Gastrocnemius medialis (tissue), 4 donors: Measurements from ENCODE around the gene MAPKAPK5. TPM values are rescaled to one million over a fixed set of nuclear protein-coding genes. Genes with fewer than 3 reads are reported as not detected.
"Not testable (repeated sequence)": the region's sequence is repeated elsewhere in the genome, so short reads cannot be mapped to it uniquely, and the experiment has no call there.

Experiments used
- ATAC-seq, 2 donors: fragments of 150-250 bp; one replicate each; pipeline ENCODE4 v1.9.1; 2016
- DNase-seq, 2 donors: peaks; one replicate each; pipeline ENCODE4 v3.0.0-alpha.2; 2019
- H3K27ac ChIP-seq, 4 donors: fragments of 200-600 bp; sonication (generic); 1 replicate in 1 of 4; 2 replicates in 3 of 4; pipeline ENCODE4 v1.5.1; 2016 to 2018; ENCODE audit warnings: mild to moderate bottlenecking in 2 of 4, moderate library complexity in 1 of 4
- H3K27me3 ChIP-seq, 3 donors: fragments of 200-600 bp; sonication (generic) in 2 of 3; 1 replicate in 1 of 3; 2 replicates in 2 of 3; pipeline versions ENCODE4 v1.5.1 to v1.6.0; 2016 to 2019; ENCODE audit warnings: mild to moderate bottlenecking in 1 of 3, moderate library complexity in 1 of 3
- H3K36me3 ChIP-seq, 2 donors: fragments of 200-600 bp; sonication (generic) in 1 of 2; one replicate each; pipeline ENCODE4 v1.5.1; 2017 to 2018
- H3K4me1 ChIP-seq, 2 donors: fragments of 200-600 bp; sonication (generic) in 1 of 2; one replicate each; pipeline ENCODE4 v1.5.1; 2016 to 2017; ENCODE audit warnings: mild to moderate bottlenecking in 2 of 2
- H3K4me3 ChIP-seq, 4 donors: fragments of 200-600 bp; sonication (generic) in 3 of 4; 1 replicate in 1 of 4; 2 replicates in 3 of 4; pipeline ENCODE4 v1.5.1; 2016 to 2019; ENCODE audit warnings: mild to moderate bottlenecking in 2 of 4
- H3K9me3 ChIP-seq, 3 donors: fragments of 200-600 bp; sonication (generic) in 2 of 3; 1 replicate in 1 of 3; 2 replicates in 2 of 3; pipeline ENCODE4 v1.5.1; 2016 to 2019
- POLR2A ChIP-seq, 2 donors: fragments of 450-650 bp; IDR thresholded peaks; one replicate each; pipeline ENCODE4 v1.6.1; 2017; ENCODE audit warnings: antibody characterized with exemption in 2 of 2, mild to moderate bottlenecking in 2 of 2, moderate library complexity in 2 of 2
- in situ Hi-C, 4 donors: fragments of 200-750 bp; cut with MboI; loops; one replicate each; pipeline versions ENCODE4 v1.15.0 to v1.8.0; 2017; ENCODE audit warnings: low sequenced_read_pairs in 4 of 4
- intact Hi-C: fragments of 100-400 bp; cut with DNase I; formaldehyde crosslinking; loops from one replicate; pipeline ENCODE4 v1.15.1; 2023; ENCODE audit warnings: low total_unique reads
- microRNA-seq, 2 donors: library from miRNA; unstranded; fragments of <30 nt; microRNA quantifications; one replicate each; pipeline ENCODE4, GENCODE V29; 2016; ENCODE audit warnings: borderline replicate concordance in 2 of 2
- total RNA-seq, 4 donors: library from RNA; depleted of rRNA; stranded (reverse); fragments of >200 nt; gene quantifications; one replicate each; pipeline versions ENCODE4 v1.1.0 to v1.2.3, GENCODE V29; 2016
- TF ChIP-seq, protein P1 (sequence below), 5 experiments: fragments of 450-650 bp in 3 of 5; fragments of 200-600 bp in 2 of 5; sonication (generic) in 2 of 5; IDR thresholded peaks in 4 of 5; conservative IDR thresholded peaks in 1 of 5; 1 replicate in 4 of 5; 2 replicates in 1 of 5; pipeline ENCODE4 v1.5.1; 2016 to 2019; ENCODE audit warnings: antibody characterized with exemption in 5 of 5, mild to moderate bottlenecking in 3 of 5, moderate library complexity in 3 of 5

The MAPKAPK5 gene
- total RNA-seq, 4 donors from 2014 or later: 32.3 to 57.8 (median 48.0) TPM

GRCh38 chr12:111942557-111942956 lies 100.5 kb downstream of the MAPKAPK5 start:
- TF ChIP-seq, protein P1, sequence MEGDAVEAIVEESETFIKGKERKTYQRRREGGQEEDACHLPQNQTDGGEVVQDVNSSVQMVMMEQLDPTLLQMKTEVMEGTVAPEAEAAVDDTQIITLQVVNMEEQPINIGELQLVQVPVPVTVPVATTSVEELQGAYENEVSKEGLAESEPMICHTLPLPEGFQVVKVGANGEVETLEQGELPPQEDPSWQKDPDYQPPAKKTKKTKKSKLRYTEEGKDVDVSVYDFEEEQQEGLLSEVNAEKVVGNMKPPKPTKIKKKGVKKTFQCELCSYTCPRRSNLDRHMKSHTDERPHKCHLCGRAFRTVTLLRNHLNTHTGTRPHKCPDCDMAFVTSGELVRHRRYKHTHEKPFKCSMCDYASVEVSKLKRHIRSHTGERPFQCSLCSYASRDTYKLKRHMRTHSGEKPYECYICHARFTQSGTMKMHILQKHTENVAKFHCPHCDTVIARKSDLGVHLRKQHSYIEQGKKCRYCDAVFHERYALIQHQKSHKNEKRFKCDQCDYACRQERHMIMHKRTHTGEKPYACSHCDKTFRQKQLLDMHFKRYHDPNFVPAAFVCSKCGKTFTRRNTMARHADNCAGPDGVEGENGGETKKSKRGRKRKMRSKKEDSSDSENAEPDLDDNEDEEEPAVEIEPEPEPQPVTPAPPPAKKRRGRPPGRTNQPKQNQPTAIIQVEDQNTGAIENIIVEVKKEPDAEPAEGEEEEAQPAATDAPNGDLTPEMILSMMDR (IDR thresholded peaks at IDR 0.05 in 4 of 5, conservative IDR thresholded peaks at IDR 0.05 in 1 of 5): no peak
- no peak for TF ChIP-seq POLR2A (IDR thresholded peaks at IDR 0.05)
- Histone ChIP-seq H3K9me3 (no peaks in the 10 kb centered on the region), H3K36me3 (no peaks in the 10 kb centered on the region), H3K27ac (no peak overlapping the region), H3K4me3 (no peak overlapping the region), H3K4me1 (peaks cover 9 to 13% of the 10 kb centered on the region in 2 donors), H3K27me3 (no peaks in the 10 kb centered on the region)
- ATAC-seq (no peak), DNase-seq (no peak)
- intact Hi-C loops: loop anchor here (10.0 kb wide), 1 partner anchor 162 kb away; the partner anchor contains the start of gene NAA25
- in situ Hi-C loops: loop anchor here in 1 of 4 donors (10.0 kb wide), 2 partner anchors 72 to 442 kb away; partner anchors contain the start of genes ERP29, HECTD4 and TMEM116

GRCh38 chr12:111943929-111944328 lies 101.9 kb downstream of the MAPKAPK5 start:
- in situ Hi-C loops: loop anchor here in 1 of 4 donors (10.0 kb wide), 2 partner anchors 71 to 441 kb away; partner anchors contain the start of genes ERP29, HECTD4 and TMEM116
- Histone ChIP-seq H3K36me3 (no peaks in the 10 kb centered on the region), H3K27ac (no peak overlapping the region), H3K4me3 (no peak overlapping the region), H3K9me3 (no peaks in the 10 kb centered on the region), H3K4me1 (peaks cover 0 to 2% of the 10 kb centered on the region in 2 donors), H3K27me3 (no peaks in the 10 kb centered on the region)
- intact Hi-C loops: loop anchor here (10.0 kb wide), 1 partner anchor 161 kb away; the partner anchor contains the start of gene NAA25
- no peak for TF ChIP-seq POLR2A (IDR thresholded peaks at IDR 0.05)
- TF ChIP-seq, protein P1 (IDR thresholded peaks at IDR 0.05 in 4 of 5, conservative IDR thresholded peaks at IDR 0.05 in 1 of 5): no peak
- DNase-seq: no peak
- ATAC-seq: no peak

GRCh38 chr12:111950961-111951676 lies 109.1 kb downstream of the MAPKAPK5 start:
- in situ Hi-C loops, H3K4me3 ChIP-seq, H3K4me1 ChIP-seq, H3K36me3 ChIP-seq, intact Hi-C loops, H3K9me3 ChIP-seq, H3K27ac ChIP-seq, H3K27me3 ChIP-seq, ATAC-seq, DNase-seq: not testable (repeated sequence)

Small RNA genes lying within 50 kb of the gene (microRNA-seq; reads per million reads assigned to microRNA genes)
- gene MIR6761: 0 to 1.7 reads per million in 2 donors

Other genes with a start within 250 kb of the MAPKAPK5 start
- 10 to 100 TPM; 20.4 to 28.1 (median 22.2) TPM for gene ATXN2, start 242.9 kb upstream of the MAPKAPK5 start, total RNA-seq
- 10 to 100 TPM; 25.2 to 38.5 (median 29.2) TPM for gene BRAP, start 156.3 kb upstream of the MAPKAPK5 start, total RNA-seq
- 10 to 100 TPM in 3 of 4 donors, 1 to 10 TPM in 1; 8.3 to 12.6 (median 11.7) TPM for gene ACAD10, start 156.2 kb upstream of the MAPKAPK5 start, total RNA-seq
- 100 to 1,000 TPM in 1 of 4 donors, 10 to 100 TPM in 3; 70.9 to 156 (median 89.9) TPM for gene ALDH2, start 75.3 kb upstream of the MAPKAPK5 start, total RNA-seq
- gene TMEM116, start 170.9 kb downstream of the MAPKAPK5 start, total RNA-seq: 1 to 10 TPM; 1.9 to 8.5 (median 4.3) TPM
- 10 to 100 TPM in 3 of 4 donors, 1 to 10 TPM in 1; 9.9 to 20.9 (median 16.8) TPM for gene ERP29, start 171.2 kb downstream of the MAPKAPK5 start, total RNA-seq